ENCODE results near the gene DTX3.
"Not testable (repeated sequence)": the region's sequence is repeated elsewhere in the genome, so short reads cannot be mapped to it uniquely, and the experiment has no call there.

The DTX3 gene

GRCh38 chr12:57583008-57583831, 21.4 kb upstream of the DTX3 start:
- peak; percentile 76 for DNase-seq

DNA sequence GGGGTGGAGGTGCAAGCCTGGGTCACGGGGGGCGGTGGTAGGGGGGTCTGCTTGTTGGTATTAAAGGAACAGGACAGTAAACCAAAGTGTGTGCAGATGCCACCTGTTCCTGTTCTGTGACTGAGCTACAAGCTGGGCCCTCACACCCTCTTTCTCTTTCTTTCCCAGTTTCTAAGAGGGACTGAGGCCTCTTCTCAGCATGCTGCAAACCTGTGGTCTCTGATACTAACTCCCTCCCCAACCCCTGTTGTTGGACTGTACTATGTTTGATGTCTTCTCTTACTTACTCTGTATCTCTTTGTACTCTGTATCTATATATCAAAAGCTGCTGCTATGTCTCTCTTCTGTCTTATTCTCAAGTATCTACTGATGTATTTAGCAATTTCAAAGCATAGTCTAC, 20.6 kb upstream of the DTX3 start:
- no peak for DNase-seq

DNA sequence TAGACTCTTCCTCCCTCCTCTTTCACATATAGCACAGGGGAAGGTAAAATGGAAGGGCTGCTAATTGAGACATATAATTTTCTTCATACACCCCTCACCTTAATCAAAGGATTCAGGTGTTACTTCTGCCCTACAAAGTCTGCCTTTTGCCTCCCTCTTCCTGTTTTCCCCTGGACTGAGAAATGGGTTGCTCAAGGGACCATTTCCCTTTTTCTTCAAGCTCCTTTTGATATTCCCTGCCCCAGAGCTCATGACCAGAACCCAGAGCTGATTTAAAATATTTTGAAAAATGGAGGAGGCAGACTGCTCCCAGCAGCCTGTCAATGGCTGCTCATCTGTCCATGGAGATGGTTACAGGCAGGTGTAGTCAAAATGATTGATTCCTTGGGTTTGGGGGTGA, 19.9 kb upstream of the DTX3 start:
- no peak for DNase-seq

GRCh38 chr12:57585156-57585555, 19.5 kb upstream of the DTX3 start:
- no peak for DNase-seq

DNA sequence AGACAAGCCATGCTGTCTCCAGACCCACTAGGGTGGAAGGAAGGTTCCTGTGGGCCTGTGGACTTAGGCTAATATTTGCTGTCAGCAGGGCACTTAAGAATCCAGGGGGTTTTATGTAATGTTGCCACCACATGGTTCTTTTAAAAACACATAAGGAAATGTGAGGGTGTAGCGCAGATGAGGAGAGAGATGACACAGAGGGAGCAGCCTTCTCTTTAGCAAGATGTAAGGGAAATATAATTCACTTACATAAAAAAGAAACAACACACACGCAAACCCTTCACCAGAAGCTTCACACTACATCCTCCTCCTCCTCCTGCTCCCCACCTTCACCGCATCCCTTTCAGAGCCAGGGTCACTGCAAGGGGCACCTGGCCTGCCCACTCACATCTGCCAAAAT, 18.5 kb upstream of the DTX3 start:
- DNase-seq, result no peak

DNA sequence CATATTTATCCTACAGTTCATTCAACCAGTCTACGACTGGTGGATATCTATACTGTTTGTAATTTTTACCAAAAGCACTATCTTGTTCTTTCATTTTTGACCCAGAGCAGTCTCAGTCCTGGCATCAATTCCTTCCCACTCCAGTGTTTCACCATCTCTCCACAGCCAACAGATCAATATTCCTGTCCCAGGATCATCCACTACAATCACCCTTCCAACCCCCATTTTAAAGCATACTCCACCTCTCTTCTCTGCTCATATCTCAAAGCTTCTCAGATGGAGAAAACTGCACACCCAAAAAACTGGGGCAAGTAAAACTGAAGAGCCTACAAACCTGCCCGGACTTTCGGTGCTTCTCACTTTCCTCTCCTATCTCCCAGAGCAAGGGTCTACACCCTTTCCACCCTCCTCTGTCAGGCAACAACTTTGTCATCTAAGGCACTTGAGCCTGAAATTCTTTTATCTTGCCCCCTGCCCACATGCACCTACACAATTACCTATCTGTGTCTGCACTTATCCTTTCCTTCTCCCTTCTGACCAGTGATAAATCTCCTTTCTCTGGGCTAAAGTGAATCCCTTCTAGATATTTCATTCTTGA, 17.7 kb upstream of the DTX3 start:
- no peak for DNase-seq

DNA sequence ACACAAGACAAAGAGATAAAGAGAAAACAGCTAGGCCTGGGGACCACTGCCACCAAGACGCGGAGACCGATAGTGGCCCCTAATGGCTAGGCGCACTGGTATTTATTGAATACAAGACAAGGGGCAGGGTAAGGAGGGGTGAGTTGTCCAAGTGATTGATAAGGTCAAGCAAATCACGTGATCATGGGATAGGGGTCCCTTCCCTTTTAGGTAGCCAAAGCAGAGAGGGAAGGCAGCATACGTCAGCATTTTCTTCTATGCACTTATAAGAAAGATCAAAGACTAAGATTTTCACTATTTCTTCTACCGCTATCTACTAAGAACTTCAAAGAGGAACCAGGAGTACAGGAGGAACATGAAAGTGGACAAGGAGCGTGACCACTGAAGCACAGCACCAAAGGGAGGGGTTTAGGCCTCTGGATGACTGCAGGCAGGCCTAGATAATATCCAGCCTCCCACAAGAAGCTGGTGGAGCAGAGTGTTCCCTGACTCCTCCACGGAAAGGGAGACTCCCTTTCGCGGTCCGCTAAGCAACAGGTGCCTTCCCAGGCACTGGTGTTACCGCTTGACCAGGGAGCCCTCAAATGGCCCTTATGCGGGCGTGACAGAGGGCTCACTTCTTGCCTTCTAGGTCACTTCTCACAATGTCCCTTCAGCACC, 15.5 kb upstream of the DTX3 start:
- not testable (repeated sequence) for DNase-seq

GRCh38 chr12:57590479-57590863, 14.2 kb upstream of the DTX3 start:
- DNase-seq, result no peak

DNA sequence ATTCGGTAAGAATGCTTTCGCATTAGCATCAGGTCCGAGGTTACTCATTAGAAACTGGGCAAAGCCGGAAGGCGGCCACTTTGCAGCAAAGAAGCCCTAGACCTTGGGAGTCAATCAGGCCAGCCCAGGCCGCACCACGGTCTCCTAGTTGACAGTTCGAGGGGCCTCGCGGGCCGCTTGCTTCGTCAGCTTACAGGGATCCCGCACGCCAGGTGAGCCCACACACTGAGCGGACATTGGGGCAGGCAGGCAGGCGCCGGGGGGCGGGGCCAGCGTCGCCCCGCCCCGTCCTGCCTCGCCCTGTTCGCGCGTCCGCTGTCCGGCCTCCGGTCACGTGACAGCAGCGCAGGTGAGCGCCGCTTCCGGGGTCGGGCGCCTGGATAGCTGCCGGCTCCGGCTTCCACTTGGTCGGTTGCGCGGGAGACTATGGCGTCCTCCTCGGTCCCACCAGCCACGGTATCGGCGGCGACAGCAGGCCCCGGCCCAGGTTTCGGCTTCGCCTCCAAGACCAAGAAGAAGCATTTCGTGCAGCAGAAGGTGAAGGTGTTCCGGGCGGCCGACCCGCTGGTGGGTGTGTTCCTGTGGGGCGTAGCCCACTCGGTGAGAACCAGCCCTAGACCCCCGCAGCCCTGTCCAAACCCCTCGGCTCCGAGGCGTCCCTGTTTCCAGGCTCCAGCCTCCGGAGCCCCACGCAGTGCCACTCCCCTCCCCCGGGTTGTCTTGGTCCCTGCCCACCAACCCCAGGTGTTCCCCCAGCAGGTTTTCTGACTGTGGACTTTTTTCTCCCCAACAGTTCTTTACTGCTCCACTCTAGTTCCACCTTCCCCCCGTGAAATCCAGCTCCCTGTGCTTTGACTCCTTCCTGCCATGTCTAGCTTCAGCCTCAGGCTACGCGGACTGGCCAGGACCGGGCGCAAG, 13.5 kb upstream of the DTX3 start, which contains the start of gene PIP4K2C:
Gene PIP4K2C, plus strand, starts transcription at position 329 of the 918 bp plus-strand sequence. Its CDS starts 98 bp downstream, at position 427.
- DNase-seq, result peak; percentile 45

DNA sequence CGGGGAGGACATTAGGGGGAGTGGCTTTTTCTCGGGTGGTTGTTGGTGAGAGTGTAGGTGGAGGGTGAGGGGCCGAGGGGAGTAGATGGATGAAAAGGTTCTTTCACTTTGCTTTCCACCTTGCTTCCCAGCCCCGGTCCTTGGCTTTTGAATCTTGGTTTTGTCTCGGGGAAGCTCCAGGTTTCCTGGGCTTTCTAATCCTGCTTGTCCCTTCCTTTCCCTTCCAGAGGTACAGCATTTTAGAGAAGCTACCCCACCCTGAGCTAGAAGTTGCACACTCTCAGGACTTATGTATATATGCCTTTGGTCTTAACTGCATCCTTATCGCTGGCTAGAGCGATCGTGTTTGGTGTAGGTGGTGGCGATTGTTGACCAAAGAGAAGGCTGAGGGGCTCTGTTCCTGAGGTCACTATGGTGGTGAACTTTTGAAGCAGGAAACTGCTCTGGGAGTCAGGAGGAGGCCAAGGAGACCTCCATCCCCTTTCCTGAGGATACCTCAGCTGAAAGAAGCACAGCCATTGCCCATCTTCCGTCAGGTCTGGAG, 12.8 kb upstream of the DTX3 start:
- no peak for DNase-seq

DNA sequence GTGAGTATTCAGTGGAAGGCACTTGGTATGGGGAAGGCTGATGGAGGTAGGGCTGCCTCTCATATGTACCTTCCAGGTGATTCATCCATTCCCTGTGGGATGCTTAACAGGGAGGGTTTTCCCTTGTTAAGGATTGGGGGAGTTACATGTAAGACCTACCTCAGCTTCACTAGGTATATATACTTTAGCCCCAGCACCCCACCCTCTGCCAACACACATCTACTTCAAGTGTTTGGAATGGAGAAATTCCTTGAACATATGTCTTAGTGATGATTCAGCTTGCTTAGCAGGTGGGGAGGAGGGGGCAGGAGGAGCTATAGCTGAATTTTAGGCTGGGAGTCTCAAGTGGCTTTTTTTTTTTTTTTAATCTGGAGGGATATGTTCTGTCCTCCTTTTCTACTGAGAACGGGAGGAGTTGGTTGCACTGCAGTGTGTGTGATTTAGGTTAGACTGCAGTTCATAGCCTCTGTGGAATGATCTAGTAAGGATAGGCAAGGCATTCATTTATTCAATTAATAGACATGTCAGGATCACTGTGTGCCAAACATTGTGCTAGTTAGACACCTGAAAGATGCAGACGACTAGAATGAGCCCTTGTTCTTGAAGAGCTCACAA, 12.0 kb upstream of the DTX3 start:
- DNase-seq, result no peak

DNA sequence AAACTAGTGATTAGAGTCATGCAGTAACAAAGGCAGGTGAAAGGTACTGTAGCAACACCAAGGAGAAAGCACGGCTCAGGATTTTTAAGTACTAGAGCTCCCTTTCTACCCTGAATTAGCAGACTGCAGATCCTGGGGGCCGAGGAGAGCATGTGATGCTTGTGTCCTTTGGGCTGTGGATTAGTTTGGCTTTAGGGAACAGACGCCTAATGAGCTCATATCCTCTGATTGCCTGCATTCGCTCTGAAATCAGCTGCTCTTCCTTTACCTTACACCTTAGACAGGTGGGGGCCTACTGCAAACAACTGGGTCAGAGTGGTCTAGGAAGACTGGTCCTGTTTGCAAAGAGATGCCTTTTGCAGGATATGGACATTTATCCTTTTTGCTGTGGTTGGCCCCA, 11.4 kb upstream of the DTX3 start:
- no peak for DNase-seq

GRCh38 chr12:57600395-57600794, 4.2 kb upstream of the DTX3 start:
- DNase-seq, result no peak

- DNase-seq, result no peak
Observed at GRCh38 chr12:57602544-57602943, 2.1 kb upstream of the DTX3 start.

GRCh38 chr12:57603324-57603723, 1.3 kb upstream of the DTX3 start:
- DNase-seq, result no peak

GRCh38 chr12:57603815-57604453, 690 bp upstream of the DTX3 start:
- peak; percentile 18 for DNase-seq

DNA sequence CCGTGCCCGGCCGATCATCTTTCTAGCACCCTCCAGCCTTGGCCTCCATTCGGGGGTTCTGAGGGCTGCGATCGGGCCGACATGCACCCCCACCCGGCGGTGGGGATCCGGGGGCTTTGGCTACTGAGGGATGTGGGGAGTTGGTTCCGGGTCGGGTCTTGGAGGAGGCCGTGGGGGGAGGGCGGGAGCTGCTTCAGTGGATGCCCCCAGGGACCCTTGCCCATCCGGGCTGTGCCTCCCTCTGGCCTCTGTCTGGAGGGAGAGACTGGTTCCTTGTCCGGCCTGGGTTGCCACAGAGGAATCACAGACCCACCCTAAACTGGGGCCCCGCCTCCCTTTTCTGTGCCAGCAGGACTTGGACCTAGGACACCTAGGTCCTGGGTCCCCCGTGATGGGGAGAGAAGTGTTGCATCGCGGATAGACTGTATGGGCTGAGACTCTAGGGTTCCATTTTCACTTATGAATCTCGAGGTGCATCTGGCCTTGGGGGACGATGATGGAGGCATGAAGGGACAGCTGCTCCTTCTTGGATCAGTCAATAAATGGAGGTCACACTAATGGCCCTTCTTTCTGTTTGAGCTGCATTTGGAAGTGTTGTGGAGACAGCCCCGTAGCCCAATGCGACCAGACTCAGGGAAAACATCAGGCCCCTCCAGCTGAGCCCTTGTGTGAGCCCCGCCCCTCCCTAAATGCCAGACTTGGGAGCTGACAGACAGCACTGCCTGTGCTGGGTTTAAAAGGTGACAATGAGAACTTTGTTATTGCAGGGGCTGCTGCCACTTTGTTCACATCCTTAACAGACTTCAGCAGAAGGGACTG, 577 bp downstream of the DTX3 start:
- no peak for DNase-seq

DNA sequence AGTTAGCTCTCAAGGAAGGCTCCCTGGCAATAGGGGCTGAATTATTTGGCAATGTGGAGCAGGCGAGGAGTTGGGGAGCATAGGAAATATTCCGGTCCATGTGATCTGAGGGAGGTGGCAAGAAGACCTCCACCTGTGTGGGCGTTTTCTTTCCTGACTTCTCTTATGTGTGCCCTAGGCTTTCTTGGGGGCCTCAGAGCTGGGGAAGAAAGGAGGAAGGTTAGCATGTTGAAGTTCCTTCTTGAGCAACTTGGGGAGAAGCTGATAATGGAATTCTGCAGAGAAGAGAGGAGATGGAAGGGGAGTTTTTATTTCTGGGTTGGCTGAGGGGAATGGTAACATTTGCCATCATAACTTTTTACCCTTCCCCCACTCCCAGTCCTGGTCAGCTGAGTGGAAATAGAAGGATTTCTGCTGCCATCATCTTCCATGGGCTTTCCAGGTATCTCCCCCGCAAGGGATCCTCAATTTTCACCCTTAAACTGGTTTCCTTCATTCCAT, 1.2 kb downstream of the DTX3 start:
- DNase-seq, result no peak

DNA sequence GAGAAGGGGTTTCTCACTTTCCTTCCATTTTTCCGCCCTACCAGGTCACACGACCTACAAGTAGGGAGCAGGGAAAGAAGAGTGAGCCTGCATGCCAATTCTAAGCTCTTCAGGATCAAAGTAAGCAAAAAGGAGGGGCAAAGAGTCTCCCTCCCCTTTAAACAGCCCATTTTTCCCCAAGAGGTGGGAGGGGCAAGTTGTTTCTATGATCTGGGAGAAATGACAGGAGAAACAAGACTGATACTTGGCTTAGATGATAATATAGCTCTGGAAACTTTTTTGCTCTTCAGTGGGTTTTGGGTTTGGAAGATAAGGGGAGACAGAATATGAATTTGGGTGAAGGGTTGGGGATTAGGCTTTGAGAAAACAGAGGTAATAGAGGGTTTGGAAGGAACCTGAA, 1.8 kb downstream of the DTX3 start:
- DNase-seq, result no peak

DNA sequence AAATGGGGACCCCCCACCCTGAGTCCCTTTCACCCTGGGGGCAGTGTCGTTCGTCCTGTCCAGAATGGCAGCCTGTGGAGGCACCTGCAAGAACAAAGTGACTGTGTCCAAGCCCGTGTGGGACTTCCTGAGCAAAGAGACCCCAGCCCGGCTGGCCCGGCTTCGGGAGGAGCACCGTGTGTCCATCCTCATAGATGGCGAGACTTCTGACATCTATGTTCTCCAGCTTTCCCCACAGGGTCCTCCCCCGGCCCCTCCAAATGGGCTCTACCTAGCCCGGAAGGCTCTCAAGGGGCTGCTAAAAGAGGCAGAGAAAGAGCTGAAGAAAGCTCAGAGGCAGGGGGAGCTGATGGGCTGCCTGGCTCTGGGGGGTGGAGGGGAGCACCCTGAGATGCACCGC, 2.2 kb downstream of the DTX3 start:
- DNase-seq, result no peak

Data from fibroblast of skin of abdomen (primary cell).